Measurements from ENCODE around the gene SPOCK1.
"Not testable (repeated sequence)": the region's sequence is repeated elsewhere in the genome, so short reads cannot be mapped to it uniquely, and the experiment has no call there.

Gene SPOCK1

GRCh38 chr5:137259115-137259514, 240.0 kb downstream of the SPOCK1 start:
- FAIRE-seq, result not testable (repeated sequence)

- no peak for FAIRE-seq
Measured at GRCh38 chr5:137254119-137255090, 244.7 kb downstream of the SPOCK1 start.

- FAIRE-seq, result no peak
Measured at GRCh38 chr5:137252512-137252911, 246.6 kb downstream of the SPOCK1 start.

GRCh38 chr5:137250421-137250820, 248.7 kb downstream of the SPOCK1 start:
- FAIRE-seq, result no peak

- FAIRE-seq, result no peak
Measured at GRCh38 chr5:137248527-137248926, 250.6 kb downstream of the SPOCK1 start.

GRCh38 chr5:137245438-137245837, 253.7 kb downstream of the SPOCK1 start:
- no peak for FAIRE-seq

- FAIRE-seq, result no peak
Measured at GRCh38 chr5:137240285-137240684, 258.8 kb downstream of the SPOCK1 start.

- FAIRE-seq, result no peak
Measured at GRCh38 chr5:137236849-137237507, 262.1 kb downstream of the SPOCK1 start.

- FAIRE-seq, result no peak
Measured at GRCh38 chr5:137236252-137236651, 262.9 kb downstream of the SPOCK1 start.

- no peak for FAIRE-seq
Measured at GRCh38 chr5:137234973-137235943, 263.9 kb downstream of the SPOCK1 start.

GRCh38 chr5:137233726-137234125, 265.4 kb downstream of the SPOCK1 start:
- no peak for FAIRE-seq

- FAIRE-seq, result not testable (repeated sequence)
Measured at GRCh38 chr5:137233304-137233703, 265.8 kb downstream of the SPOCK1 start.

- FAIRE-seq, result no peak
Measured at GRCh38 chr5:137231540-137231939, 267.6 kb downstream of the SPOCK1 start.

- FAIRE-seq, result no peak
Measured at GRCh38 chr5:137228816-137229215, 270.3 kb downstream of the SPOCK1 start.

GRCh38 chr5:137226081-137226480, 273.0 kb downstream of the SPOCK1 start:
- no peak for FAIRE-seq

- FAIRE-seq, result no peak
Measured at GRCh38 chr5:137223324-137224295, 275.5 kb downstream of the SPOCK1 start.

GRCh38 chr5:137221943-137222342, 277.2 kb downstream of the SPOCK1 start:
- no peak for FAIRE-seq

- FAIRE-seq, result no peak
Measured at GRCh38 chr5:137220523-137220927, 278.6 kb downstream of the SPOCK1 start.

- no peak for FAIRE-seq
Measured at GRCh38 chr5:137218896-137219295, 280.2 kb downstream of the SPOCK1 start.

- peak; percentile 98 for FAIRE-seq
Measured at GRCh38 chr5:137218471-137218870, 280.7 kb downstream of the SPOCK1 start.

GRCh38 chr5:137217599-137218200, 281.4 kb downstream of the SPOCK1 start:
- no peak for FAIRE-seq
